NCI-H446 (cell line): ENCODE data around the gene EIF4E3.
A peak's percentile ranks its signal among the peaks of the same experiment; 100 is the strongest.

Experiments used
- DNase-seq, 2 experiments: peaks; one replicate each; lab custom pipeline; 2025; lab: John Stamatoyannopoulos, UW

The EIF4E3 gene

GRCh38 chr3:71689291-71689690 is 35.9 kb downstream of the EIF4E3 start:
- no peak for DNase-seq

GRCh38 chr3:71688121-71688520 is 37.1 kb downstream of the EIF4E3 start:
- no peak for DNase-seq

GRCh38 chr3:71685686-71686085 is 39.5 kb downstream of the EIF4E3 start:
- DNase-seq = no peak

- DNase-seq = no peak
These were observed 40.3 kb downstream of the EIF4E3 start for GRCh38 chr3:71684757-71685386.

- DNase-seq = no peak
These were observed 41.0 kb downstream of the EIF4E3 start for GRCh38 chr3:71684046-71684756.

DNA sequence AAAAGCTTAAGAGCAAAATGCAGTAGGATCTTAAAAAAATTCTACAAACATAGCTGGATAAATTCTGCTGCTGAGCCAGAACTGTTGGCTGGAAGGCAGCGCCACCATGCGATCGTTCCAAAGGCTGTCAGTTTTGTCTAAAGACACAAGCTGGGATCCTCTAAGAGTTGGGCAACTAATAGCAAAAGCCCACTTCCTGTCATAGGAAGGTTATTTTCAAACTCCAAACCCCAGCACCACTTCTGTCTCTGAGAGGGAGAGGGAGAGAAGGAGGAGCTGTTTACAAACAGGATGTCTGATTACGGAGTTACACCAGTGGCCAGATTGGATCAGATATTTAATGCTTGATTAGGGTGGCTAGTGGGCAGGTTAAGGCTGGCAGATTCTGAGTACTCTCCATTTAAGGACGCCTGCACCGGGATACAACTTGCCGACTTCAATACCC is 44.0 kb downstream of the EIF4E3 start:
- peak in 1 of 2 experiments; percentile 0 for DNase-seq

- no peak for DNase-seq
These were observed 44.6 kb downstream of the EIF4E3 start for GRCh38 chr3:71680603-71681002.

DNA sequence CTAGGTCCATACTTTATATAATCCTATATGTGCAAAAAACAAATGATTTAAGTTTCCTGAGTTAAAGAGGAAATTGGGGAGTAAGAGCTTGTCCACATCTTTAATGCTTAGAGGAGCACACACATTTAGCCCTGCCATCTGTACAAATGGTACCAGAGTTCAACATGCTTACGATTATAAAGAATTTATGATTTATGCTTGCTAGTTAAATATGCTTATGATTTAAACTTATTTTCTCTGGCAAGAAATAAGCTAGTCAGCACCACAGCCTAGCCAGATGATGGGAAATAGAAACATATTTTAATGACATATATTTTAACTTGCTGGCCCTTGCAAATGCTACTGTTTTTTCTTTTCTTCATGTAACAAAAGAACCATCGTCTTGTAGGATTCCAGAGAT is 48.3 kb downstream of the EIF4E3 start:
- no peak for DNase-seq

DNA sequence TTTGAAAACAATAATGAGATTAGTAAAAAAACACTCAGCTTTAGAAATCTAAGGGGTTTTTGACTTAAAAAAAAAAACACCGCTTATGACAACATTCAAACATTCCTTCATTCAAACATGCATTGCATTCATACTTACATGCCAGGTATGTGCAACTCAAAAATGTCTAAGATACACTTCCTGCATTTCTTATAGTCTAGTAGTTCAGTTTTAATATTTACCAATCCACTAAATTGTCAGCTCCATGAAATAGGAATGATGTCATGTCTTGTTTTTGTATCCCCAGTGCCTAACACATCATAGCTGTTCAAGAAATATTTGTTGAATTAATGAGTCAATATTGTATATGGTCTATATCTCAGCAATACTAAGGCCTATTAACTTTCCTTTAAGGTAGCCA is 51.7 kb downstream of the EIF4E3 start:
- DNase-seq = no peak

DNA sequence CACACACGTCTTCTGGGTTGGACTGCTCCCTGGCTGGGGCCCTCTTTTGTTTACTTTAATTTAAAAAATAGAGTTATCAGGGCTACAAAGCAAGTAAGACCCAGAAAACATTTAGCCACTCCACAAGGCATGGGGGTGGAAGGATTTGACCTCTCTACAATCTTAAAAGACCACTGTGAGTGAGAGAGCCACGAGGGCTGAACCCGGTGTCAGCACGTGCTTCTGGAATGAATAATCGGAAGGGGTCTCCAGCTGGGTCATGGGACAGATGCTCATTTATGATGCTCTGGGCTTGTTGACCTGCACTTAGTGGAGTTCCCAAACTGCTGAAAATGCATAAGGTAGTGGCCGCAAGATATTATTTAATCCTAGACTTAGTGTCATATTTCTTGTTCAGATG is 52.4 kb downstream of the EIF4E3 start:
- DNase-seq = no peak

- DNase-seq = no peak
These were observed 52.9 kb downstream of the EIF4E3 start for GRCh38 chr3:71672340-71672739.

GRCh38 chr3:71671216-71671845 is 53.9 kb downstream of the EIF4E3 start:
- DNase-seq = no peak

- DNase-seq = no peak
These were observed 62.6 kb downstream of the EIF4E3 start for GRCh38 chr3:71662568-71662967.

GRCh38 chr3:71662056-71662455 is 63.1 kb downstream of the EIF4E3 start:
- DNase-seq = no peak

- no peak for DNase-seq
These were observed 65.2 kb downstream of the EIF4E3 start for GRCh38 chr3:71659864-71660591.

DNA sequence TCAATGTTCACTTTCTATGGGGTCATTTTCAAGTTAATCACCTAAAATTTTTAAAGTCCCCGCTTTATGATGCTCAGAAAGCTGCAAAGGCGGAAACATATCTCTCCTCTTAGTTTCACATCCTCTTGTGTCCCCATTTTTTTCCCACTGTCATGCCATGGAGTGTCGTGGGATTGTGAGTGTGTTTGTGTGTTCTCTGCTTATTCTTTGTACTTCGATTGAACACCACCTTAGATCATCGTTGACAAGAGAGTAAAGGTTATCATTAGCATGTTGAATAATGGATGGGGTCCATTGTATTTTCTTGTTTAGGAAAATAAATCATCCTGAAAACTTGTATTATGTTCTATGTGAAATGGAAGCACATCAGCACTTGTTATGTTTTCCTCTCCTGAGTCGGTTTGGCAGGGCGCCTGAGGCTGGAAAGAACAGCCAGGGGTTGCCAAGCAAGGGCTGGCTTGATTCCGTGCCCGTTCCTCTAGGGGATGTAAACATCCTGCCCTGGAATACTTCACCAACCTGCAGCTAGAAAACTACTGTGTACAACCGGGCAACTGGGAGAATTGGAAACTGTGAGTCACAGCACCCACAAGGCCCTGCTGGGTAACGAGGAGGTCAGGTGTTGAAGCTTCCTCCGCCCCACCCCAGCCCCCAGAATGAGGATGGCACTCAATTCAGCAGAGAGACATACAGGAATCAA is 67.2 kb downstream of the EIF4E3 start:
- DNase-seq = peak in 1 of 2 experiments; percentile 8

GRCh38 chr3:71655061-71655460 is 70.1 kb downstream of the EIF4E3 start:
- no peak for DNase-seq

- no peak for DNase-seq
These were observed 71.8 kb downstream of the EIF4E3 start for GRCh38 chr3:71653414-71653807.

DNA sequence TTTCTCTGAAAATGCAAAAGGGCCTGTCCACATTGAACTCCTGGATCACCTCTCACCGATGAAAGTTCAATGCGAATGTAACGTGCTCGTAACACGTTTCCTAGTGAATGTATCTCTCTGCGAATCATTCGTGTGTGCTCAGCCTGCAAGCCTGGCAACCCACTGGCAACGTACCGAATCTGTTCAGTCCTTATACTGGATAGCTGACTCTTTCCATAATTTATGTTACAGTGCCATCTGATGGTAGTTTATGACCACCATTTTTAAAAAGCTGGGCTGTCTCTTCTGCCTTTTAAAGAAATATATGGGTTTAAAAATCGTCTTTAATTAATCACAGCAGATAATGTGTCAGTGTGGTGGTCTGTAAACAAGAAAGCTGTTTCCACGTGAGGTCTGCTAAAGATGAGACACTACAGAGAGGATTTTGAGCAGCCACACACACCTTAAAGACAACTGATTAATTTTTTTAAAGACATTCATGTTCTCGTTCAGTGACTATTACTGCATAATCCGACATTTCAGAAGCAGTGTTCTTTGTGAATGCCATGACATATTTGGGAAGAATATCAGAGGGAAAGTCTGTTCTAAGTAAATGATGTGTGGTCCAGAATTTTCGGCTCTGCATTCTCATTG is 72.3 kb downstream of the EIF4E3 start:
- DNase-seq = peak in 1 of 2 experiments; percentile 11

DNA sequence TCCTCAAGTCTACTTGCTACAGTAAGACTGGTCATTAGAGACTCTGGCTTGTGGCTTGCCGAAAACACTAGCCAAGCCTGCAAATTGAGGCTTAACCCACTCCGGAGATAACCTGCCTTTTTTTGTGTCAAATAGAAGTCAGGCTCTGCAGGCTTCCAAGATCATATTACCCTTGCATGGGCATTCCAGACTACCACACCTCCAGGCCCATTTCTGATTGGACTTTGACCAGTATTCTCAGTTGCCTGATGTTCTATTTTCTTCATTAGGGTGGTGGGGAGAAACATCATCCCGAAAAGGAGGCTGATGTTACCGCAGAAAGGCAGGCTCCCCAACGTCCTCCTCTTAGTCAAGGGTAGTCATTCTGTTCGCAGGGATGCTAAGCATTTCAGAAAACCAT is 73.6 kb downstream of the EIF4E3 start:
- DNase-seq = no peak

DNA sequence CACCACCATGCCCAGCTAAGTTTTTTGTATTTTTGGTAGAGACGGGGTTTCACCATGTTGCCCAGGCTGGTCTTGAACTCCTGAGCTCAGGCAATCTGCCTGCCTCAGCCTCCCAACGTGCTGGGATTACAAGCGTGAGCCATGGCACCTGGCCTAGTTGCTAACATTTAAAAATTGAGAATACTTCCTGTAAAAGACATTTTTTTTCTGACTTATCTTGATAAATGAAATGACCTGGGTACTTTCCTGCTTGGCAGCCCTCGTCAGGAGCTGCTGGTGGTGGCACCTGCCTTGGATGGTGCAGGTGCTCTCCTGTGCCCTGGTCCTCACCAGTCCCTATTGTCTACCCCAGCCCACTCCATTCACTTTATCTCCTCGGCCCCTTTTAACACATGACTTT is 74.8 kb downstream of the EIF4E3 start:
- no peak for DNase-seq

DNA sequence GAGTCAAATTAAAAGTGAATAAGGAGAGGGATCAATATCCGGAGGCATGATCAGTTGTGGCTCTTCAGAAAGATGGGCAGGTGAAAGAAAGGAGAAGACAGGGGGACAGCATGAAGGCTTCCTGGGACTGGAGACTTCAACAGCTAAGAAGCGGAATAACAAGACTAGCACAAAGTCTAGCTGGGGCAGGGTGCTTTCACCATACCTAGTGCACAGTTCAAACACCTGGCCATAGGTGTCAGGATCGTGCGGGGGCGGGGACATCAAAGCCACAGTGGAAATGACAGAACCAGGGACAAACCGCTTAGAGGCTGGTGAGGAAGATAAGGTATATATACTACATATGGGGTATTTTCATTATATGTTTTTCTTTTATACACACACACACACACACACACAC is 75.4 kb downstream of the EIF4E3 start:
- DNase-seq = no peak
